Progenitor cell of endocrine pancreas (in vitro differentiated cells): ENCODE data around the gene TDO2. TPM values are rescaled to one million over a fixed set of nuclear protein-coding genes. Genes with fewer than 3 reads are reported as not detected.

Experiments
- DNase-seq: peaks from one replicate; pipeline ENCODE4 v3.0.0; 2021; ENCODE audit warnings: low spot score; ENCODE audit not compliant: unreplicated experiment
- H3K27ac Mint-ChIP-seq: 2 replicates; pipeline ENCODE4 v1.8.0; 2021; ENCODE audit warnings: mild to moderate bottlenecking, moderate library complexity, mixed read lengths
- H3K27me3 Mint-ChIP-seq: 2 replicates; pipeline ENCODE4 v1.8.0; 2021; ENCODE audit warnings: mixed read lengths
- H3K36me3 Mint-ChIP-seq: 2 replicates; pipeline ENCODE4 v1.8.0; 2022; ENCODE audit warnings: mixed read lengths; ENCODE audit not compliant: insufficient read depth
- H3K4me1 Mint-ChIP-seq: 2 replicates; pipeline ENCODE4 v1.8.0; 2021; ENCODE audit warnings: low read depth, mixed read lengths
- H3K4me3 Mint-ChIP-seq: 2 replicates; pipeline ENCODE4 v1.8.0; 2021; ENCODE audit warnings: low read depth, mild to moderate bottlenecking, moderate library complexity, mixed read lengths
- H3K9me3 Mint-ChIP-seq: 2 replicates; pipeline ENCODE4 v1.8.0; 2021; ENCODE audit warnings: low read depth, mixed read lengths
- CTCF ChIP-seq: fragments of 200-600 bp; sonication (generic); IDR thresholded peaks from one replicate; pipeline ENCODE4 v1.5.0; 2021; ENCODE audit warnings: antibody characterized with exemption, mild to moderate bottlenecking; ENCODE audit not compliant: unreplicated experiment
- total RNA-seq: library from RNA; stranded (reverse); gene quantifications from 2 replicates; pipeline ENCODE4 v1.2.1, GENCODE V29; 2021

The TDO2 gene
- total RNA-seq, 1 donor from 2014 or later = 0.46 TPM

- Mint-ChIP-seq H3K4me1 (peaks cover 18% of the 10 kb centered on the region), H3K27me3 (no peaks in the 10 kb centered on the region), H3K36me3 (peaks cover 6% of the 10 kb centered on the region), H3K27ac (no peak overlapping the region), H3K9me3 (peaks cover 17% of the 10 kb centered on the region), H3K4me3 (no peak overlapping the region)
- TF ChIP-seq CTCF = no peak
- no peak for DNase-seq
Measured at GRCh38 chr4:155885666-155886065, 17.8 kb upstream of the TDO2 start.

- Mint-ChIP-seq H3K27ac (peak overlapping the region; percentile 63), H3K4me3 (no peak overlapping the region), H3K27me3 (no peaks in the 10 kb centered on the region), H3K9me3 (peaks cover 24% of the 10 kb centered on the region), H3K36me3 (peaks cover 6% of the 10 kb centered on the region), H3K4me1 (peaks cover 18% of the 10 kb centered on the region)
- DNase-seq = no peak
- no peak for TF ChIP-seq CTCF
Measured at GRCh38 chr4:155887045-155887444, 16.5 kb upstream of the TDO2 start.

- Mint-ChIP-seq H3K36me3 (peaks cover 6% of the 10 kb centered on the region), H3K27me3 (no peaks in the 10 kb centered on the region), H3K9me3 (peaks cover 19% of the 10 kb centered on the region), H3K27ac (no peak overlapping the region), H3K4me1 (peaks cover 18% of the 10 kb centered on the region), H3K4me3 (no peak overlapping the region)
- no peak for TF ChIP-seq CTCF
- DNase-seq = no peak
Measured at GRCh38 chr4:155887847-155888570, 15.5 kb upstream of the TDO2 start.

GRCh38 chr4:155889031-155889793 lies 14.3 kb upstream of the TDO2 start:
- no peaks in the 10 kb centered on the region for H3K36me3 Mint-ChIP-seq
- no peak for DNase-seq
- no peak overlapping the region for H3K27ac Mint-ChIP-seq
- H3K27me3 Mint-ChIP-seq = no peaks in the 10 kb centered on the region
- peaks cover 15% of the 10 kb centered on the region for H3K9me3 Mint-ChIP-seq
- TF ChIP-seq CTCF = no peak
- peaks cover 18% of the 10 kb centered on the region for H3K4me1 Mint-ChIP-seq
- H3K4me3 Mint-ChIP-seq = no peak overlapping the region

- Mint-ChIP-seq H3K27me3 (no peaks in the 10 kb centered on the region), H3K9me3 (peaks cover 12% of the 10 kb centered on the region)
- DNase-seq = no peak
Measured at GRCh38 chr4:155889946-155890345, 13.6 kb upstream of the TDO2 start.

More at GRCh38 chr4:155889946-155890345, 13.6 kb upstream of the TDO2 start:
- Mint-ChIP-seq H3K36me3 (no peaks in the 10 kb centered on the region), H3K27ac (no peak overlapping the region), H3K4me1 (peaks cover 17% of the 10 kb centered on the region), H3K4me3 (no peak overlapping the region)
- TF ChIP-seq CTCF = no peak
